ENCODE measurements around the gene PRKD1.
"Not testable (repeated sequence)": the region's sequence is repeated elsewhere in the genome, so short reads cannot be mapped to it uniquely, and the experiment has no call there.

PRKD1 gene

DNA sequence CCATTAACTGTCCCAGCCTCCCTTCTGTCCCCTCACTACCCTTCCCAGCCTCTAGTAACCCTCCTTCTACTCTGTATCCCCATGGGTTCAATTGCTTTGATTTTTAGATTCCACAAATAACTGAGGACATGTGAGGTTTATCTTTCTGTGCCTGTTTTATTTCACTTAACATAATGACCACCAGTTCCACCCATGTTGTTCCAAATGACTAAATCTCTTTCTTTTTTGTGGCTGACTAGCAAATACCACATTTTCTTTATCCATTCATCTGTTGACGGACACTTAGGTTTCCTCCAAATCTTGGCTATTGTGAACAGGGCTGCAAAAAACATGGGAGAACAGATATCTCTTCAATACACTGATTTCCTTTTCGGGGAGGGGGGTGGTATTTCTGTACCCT lies 65.7 kb downstream of the PRKD1 start:
- no peak for DNase-seq (ENCODE audit: low read depth)

DNA sequence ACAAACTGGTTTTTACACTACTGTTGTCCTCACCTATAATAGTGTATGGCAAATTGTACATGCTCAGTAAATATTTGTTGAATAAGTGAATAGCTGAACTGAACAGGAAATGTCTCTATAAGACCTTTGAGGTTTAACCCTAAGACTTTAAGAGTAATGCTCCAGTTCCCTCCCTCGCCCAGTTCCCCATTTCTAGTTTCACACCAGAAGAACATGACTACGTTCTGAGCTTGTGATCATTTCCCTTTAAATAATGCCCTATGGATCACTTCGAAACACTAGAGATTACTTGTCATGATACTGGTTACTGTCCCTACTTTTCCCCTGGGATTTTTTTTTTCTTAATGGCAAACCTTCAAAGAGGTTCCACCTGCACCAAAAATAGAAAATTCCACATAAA lies 69.3 kb downstream of the PRKD1 start:
- H3K4me3 ChIP-seq (ENCODE audit: control insufficient read depth, low read depth, low read length): no peak overlapping the region
- TF ChIP-seq, protein P1, sequence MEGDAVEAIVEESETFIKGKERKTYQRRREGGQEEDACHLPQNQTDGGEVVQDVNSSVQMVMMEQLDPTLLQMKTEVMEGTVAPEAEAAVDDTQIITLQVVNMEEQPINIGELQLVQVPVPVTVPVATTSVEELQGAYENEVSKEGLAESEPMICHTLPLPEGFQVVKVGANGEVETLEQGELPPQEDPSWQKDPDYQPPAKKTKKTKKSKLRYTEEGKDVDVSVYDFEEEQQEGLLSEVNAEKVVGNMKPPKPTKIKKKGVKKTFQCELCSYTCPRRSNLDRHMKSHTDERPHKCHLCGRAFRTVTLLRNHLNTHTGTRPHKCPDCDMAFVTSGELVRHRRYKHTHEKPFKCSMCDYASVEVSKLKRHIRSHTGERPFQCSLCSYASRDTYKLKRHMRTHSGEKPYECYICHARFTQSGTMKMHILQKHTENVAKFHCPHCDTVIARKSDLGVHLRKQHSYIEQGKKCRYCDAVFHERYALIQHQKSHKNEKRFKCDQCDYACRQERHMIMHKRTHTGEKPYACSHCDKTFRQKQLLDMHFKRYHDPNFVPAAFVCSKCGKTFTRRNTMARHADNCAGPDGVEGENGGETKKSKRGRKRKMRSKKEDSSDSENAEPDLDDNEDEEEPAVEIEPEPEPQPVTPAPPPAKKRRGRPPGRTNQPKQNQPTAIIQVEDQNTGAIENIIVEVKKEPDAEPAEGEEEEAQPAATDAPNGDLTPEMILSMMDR (conservative IDR thresholded peaks at IDR 0.05; ENCODE audit: control insufficient read depth, insufficient read depth, low read depth, low read length): no peak
- DNase-seq (ENCODE audit: low read depth): no peak

More for the DNA sequence above, 65.7 kb downstream of the PRKD1 start:
- no peak overlapping the region for H3K4me3 ChIP-seq (ENCODE audit: control insufficient read depth, low read depth, low read length)
- TF ChIP-seq, protein P1 (conservative IDR thresholded peaks at IDR 0.05; ENCODE audit: control insufficient read depth, insufficient read depth, low read depth, low read length): no peak

DNA sequence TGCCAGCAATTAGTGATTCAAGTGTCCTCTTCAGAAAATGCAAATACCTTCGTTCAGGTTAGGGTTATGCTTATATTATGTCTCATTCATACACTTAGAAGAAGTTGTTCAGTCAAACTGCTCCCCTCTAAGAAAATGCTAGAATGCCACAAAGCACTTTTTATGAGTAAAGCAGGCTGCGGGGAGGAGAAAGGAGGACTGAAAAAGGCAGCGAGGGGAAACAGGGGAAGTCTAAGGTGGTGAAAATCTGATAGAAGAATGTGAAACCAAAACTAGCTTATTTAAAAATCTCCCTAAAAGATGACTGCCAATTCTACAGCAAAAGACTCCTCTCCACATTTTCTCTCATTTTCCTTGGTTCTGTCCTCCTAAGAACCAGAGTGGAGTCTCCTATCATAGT lies 70.1 kb downstream of the PRKD1 start:
- H3K4me3 ChIP-seq (ENCODE audit: control insufficient read depth, low read depth, low read length): no peak overlapping the region
- DNase-seq (ENCODE audit: low read depth): no peak
- TF ChIP-seq, protein P1 (conservative IDR thresholded peaks at IDR 0.05; ENCODE audit: control insufficient read depth, insufficient read depth, low read depth, low read length): no peak

DNA sequence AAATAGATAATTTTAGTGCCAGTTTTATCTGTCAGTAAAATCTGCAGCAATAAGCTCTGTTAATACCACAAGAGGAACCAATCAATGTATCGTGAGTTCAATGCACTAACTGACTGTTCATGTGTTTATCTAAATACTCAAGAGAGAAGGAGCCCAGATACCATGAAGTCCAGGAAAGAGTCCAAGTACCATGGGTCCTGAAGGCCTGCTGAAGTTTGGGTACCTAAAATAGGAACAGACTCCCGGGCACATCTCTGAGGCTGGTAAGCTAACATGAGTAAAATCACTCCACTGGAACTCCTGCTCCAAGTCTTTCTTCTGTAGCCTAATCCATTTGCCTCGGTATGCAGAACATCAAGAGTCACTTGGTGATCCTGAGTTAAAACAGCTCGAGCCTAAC lies 71.1 kb downstream of the PRKD1 start:
- H3K4me3 ChIP-seq (ENCODE audit: control insufficient read depth, low read depth, low read length): no peak overlapping the region
- TF ChIP-seq, protein P1 (conservative IDR thresholded peaks at IDR 0.05; ENCODE audit: control insufficient read depth, insufficient read depth, low read depth, low read length): no peak
- no peak for DNase-seq (ENCODE audit: low read depth)

DNA sequence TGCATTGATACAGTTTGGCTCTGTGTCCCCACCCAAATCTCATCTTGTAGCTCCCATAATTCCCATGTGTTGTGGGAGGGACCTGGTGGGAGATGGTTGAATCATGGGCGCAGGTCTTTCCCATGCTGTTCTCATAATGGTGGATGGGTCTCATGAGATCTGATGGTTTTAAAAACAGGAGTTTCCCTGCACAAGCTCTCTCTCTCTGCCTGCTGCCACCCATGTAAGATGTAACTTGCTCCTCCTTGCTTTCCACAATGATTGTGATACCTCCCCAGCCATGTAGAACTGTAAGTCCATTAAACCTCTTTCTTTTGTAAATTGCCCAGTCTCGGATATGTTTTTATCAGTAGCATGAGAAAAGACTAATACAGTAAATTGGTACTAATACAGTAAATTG lies 74.0 kb downstream of the PRKD1 start:
- DNase-seq (ENCODE audit: low read depth); H3K4me3 ChIP-seq (ENCODE audit: control insufficient read depth, low read depth, low read length): not testable (repeated sequence)

DNA sequence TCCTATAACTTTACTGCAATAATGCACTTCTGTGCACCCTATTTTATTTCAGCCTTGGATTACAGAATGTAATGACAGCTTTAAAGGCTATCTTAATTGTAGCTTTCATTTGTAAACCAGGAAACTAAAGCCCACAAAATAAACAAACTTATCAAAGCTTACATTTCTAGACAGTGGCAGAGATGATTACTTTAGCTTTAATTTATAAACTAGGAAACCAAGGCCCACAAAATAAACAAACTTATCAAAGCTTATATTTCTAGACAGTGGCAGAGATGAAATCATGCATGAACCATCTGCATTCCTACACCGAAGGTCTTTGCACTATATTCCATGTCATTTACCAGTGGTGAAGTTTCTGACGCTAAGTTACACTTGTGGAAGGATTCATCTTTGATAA lies 74.4 kb downstream of the PRKD1 start:
- no peak overlapping the region for H3K4me3 ChIP-seq (ENCODE audit: control insufficient read depth, low read depth, low read length)
- no peak for DNase-seq (ENCODE audit: low read depth)
- TF ChIP-seq, protein P1 (conservative IDR thresholded peaks at IDR 0.05; ENCODE audit: control insufficient read depth, insufficient read depth, low read depth, low read length): no peak

DNA sequence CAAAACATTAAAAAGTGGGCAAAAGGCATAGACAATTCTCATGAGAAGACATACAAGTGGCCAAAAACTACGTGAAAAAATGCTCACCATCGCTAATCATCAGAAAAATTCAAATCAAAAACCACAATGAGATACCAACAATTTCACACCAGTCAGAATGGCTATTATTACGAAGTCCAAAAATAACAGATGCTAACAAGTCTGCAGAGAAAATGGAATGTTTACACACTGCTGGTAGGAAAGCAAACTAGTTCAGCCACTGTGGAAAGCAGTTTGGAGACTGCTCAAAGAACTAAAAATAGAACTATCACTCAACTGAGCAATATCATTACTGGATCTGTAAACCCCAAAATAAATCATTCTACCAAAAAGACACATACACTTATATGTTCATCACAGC lies 76.2 kb downstream of the PRKD1 start:
- TF ChIP-seq, protein P1 (conservative IDR thresholded peaks at IDR 0.05; ENCODE audit: control insufficient read depth, insufficient read depth, low read depth, low read length): no peak
- peak; percentile 8 for DNase-seq (ENCODE audit: low read depth)
- H3K4me3 ChIP-seq (ENCODE audit: control insufficient read depth, low read depth, low read length): no peak overlapping the region

Measured in fibroblast of mammary gland (primary cell).